ENCODE data around the gene HOXC10.
A peak's percentile ranks its signal among the peaks of the same experiment; 100 is the strongest.

HOXC10 gene

DNA sequence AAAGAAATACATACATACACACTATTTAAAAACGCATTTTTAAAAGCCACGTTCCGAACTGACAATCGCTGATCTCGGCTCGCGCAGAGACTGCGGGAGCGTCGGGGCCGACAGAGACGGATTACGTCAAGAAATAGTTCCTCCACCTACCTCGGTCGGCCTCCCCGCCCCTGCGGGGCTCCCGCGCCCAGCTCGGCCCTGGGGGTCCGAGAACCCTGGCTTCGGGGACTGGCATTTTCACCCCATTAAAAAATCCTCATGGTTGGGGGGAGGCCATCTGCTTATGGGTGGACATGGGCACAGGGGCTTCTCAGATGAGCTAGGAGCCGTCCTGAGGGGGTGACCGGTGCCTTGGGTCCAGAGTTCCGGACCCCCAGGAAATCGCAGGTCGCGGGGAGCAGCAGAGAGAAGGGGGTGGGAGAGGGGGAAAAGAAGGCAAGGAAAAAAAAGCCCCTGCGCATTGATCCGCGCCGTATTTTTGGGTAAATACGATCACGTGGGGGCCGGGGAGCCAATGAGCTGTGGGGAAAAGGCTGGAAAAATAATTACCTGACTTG lies 14.7 kb downstream of the HOXC10 start:
- H2AFZ ChIP-seq (ENCODE audit: low read depth): peak overlapping the region; percentile 80
- peak overlapping the region; percentile 61 for H3K4me2 ChIP-seq
- H3K36me3 ChIP-seq (ENCODE audit: insufficient read depth): no peaks in the 10 kb centered on the region
- peak overlapping the region; percentile 8; the same call in 1 of the 2 replicates for H3K9ac ChIP-seq
- no peak overlapping the region for H3K27ac ChIP-seq
- H3K4me1 ChIP-seq (ENCODE audit: low read depth, poor library complexity, severe bottlenecking): peaks cover 23% of the 10 kb centered on the region
- TF ChIP-seq, protein P1, sequence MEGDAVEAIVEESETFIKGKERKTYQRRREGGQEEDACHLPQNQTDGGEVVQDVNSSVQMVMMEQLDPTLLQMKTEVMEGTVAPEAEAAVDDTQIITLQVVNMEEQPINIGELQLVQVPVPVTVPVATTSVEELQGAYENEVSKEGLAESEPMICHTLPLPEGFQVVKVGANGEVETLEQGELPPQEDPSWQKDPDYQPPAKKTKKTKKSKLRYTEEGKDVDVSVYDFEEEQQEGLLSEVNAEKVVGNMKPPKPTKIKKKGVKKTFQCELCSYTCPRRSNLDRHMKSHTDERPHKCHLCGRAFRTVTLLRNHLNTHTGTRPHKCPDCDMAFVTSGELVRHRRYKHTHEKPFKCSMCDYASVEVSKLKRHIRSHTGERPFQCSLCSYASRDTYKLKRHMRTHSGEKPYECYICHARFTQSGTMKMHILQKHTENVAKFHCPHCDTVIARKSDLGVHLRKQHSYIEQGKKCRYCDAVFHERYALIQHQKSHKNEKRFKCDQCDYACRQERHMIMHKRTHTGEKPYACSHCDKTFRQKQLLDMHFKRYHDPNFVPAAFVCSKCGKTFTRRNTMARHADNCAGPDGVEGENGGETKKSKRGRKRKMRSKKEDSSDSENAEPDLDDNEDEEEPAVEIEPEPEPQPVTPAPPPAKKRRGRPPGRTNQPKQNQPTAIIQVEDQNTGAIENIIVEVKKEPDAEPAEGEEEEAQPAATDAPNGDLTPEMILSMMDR (conservative IDR thresholded peaks at IDR 0.05; ENCODE audit: low read depth, low read length): no peak
- no peak overlapping the region for H3K4me3 ChIP-seq (IDR thresholded peaks at IDR 0.05; ENCODE audit: insufficient read depth, low read depth, low read length)
- H3K79me2 ChIP-seq (ENCODE audit: insufficient read depth, low read depth): no peaks in the 10 kb centered on the region
- no peaks in the 10 kb centered on the region for H4K20me1 ChIP-seq (ENCODE audit: insufficient read depth)
- peaks cover 99% of the 10 kb centered on the region for H3K27me3 ChIP-seq (ENCODE audit: insufficient read depth, low read depth)

DNA sequence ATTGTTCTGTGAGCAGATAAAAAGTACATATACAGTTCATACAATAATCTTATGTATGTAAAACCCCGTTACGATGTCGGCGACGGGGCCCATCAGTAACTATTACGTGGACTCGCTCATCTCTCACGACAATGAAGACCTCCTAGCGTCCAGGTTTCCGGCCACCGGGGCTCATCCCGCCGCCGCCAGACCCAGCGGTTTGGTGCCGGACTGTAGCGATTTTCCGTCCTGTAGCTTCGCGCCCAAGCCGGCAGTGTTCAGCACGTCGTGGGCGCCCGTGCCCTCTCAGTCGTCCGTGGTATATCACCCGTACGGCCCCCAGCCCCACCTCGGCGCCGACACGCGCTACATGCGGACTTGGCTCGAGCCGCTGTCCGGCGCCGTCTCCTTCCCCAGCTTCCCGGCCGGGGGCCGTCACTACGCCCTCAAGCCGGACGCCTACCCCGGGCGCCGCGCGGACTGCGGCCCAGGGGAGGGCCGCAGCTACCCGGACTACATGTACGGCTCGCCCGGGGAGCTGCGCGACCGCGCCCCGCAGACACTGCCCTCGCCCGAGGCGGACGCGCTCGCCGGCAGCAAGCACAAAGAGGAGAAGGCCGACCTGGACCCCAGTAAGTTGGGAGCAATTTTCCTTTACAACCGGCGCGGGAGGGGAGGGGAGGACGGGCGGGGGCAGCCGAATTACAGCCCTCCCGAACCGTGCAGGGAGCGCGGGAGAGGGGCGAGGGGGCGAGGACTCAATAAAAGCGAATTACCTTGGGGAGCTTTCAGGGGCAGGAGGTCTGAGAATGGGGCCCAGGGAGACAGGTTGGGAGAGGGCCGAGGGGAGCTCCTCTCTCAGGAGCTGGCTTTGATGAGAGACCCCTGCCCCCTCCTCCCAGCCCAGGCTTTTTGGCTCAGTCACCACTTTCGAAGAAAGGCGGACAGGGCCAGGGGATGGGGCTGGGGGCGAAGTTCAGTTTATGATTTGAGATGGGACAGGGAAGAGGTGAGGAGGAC lies 15.5 kb downstream of the HOXC10 start, which contains the start of gene HOXC9:
TSS of gene HOXC9 (plus strand) at position 46 of the 999 bp plus-strand sequence. CDS start at position 74, 28 bp downstream.
- Histone ChIP-seq H4K20me1 (ENCODE audit: insufficient read depth) (no peaks in the 10 kb centered on the region), H2AFZ (ENCODE audit: low read depth) (peak within 1 kb of the TSS; percentile 80), H3K27me3 (ENCODE audit: insufficient read depth, low read depth) (peaks cover 99% of the 10 kb centered on the region), H3K4me3 (IDR thresholded peaks at IDR 0.05; ENCODE audit: insufficient read depth, low read depth, low read length) (no peak within 1 kb of the TSS), H3K4me1 (ENCODE audit: low read depth, poor library complexity, severe bottlenecking) (peaks cover 18% of the 10 kb centered on the region), H3K79me2 (ENCODE audit: insufficient read depth, low read depth) (no peaks in the 10 kb centered on the region), H3K4me2 (peak within 1 kb of the TSS; percentile 61), H3K27ac (no peak within 1 kb of the TSS), H3K9ac (peak within 1 kb of the TSS; percentile 8; the same call in 1 of the 2 replicates), H3K36me3 (ENCODE audit: insufficient read depth) (no peaks in the 10 kb centered on the region)
- TF ChIP-seq, protein P1 (conservative IDR thresholded peaks at IDR 0.05; ENCODE audit: low read depth, low read length): no peak

DNA sequence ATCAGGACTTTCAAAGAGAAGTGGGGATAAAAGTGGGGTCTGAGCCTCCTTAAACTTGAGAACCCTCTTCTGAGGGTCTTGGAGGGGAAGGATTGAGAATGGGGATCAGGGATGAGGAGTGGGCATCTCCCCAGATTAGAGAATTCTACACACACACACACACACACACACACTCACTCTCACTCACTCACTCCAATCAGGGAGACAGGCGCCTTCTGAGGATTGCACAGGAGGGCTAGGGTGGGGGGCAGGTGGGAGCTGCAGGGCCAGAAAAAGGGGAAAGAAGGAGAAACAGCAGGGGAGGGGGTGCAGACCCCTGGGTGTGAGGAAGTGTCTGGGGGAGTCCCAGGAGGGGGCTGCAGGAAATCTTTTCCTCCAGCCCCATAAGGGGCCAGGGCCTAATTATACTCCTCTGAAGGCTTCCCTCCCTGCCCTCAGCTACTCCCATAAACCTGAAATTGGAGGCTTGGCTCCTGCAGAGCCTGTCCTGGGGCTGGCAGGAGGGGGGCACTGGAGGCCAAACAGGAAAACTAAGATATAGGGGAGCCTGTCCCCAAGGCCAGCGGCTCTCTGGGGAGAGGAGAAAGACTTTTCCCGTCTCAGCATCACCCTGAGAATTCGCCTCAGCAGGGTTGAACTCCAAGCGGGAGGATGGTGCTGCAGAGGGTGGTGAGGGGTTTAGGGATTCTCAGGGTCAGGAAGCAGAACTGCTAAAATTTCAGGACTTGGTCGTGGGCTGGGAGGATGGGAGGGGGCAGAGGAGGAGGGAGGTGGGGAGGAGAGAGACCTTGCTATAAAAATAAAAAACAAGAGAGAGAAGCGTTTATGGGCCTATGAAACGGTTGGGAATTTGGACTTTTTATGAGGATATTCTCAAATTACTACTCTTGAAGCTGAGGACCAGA lies 16.6 kb downstream of the HOXC10 start:
- peaks cover 99% of the 10 kb centered on the region for H3K27me3 ChIP-seq (ENCODE audit: insufficient read depth, low read depth)
- H3K4me3 ChIP-seq (IDR thresholded peaks at IDR 0.05; ENCODE audit: insufficient read depth, low read depth, low read length): no peak overlapping the region
- H3K4me2 ChIP-seq: no peak overlapping the region
- no peak overlapping the region for H2AFZ ChIP-seq (ENCODE audit: low read depth)
- no peaks in the 10 kb centered on the region for H3K79me2 ChIP-seq (ENCODE audit: insufficient read depth, low read depth)
- TF ChIP-seq, protein P1 (conservative IDR thresholded peaks at IDR 0.05; ENCODE audit: low read depth, low read length): no peak
- H3K36me3 ChIP-seq (ENCODE audit: insufficient read depth): no peaks in the 10 kb centered on the region
- no peaks in the 10 kb centered on the region for H4K20me1 ChIP-seq (ENCODE audit: insufficient read depth)
- H3K27ac ChIP-seq: no peak overlapping the region
- H3K4me1 ChIP-seq (ENCODE audit: low read depth, poor library complexity, severe bottlenecking): peaks cover 18% of the 10 kb centered on the region
- H3K9ac ChIP-seq: no peak overlapping the region

DNA sequence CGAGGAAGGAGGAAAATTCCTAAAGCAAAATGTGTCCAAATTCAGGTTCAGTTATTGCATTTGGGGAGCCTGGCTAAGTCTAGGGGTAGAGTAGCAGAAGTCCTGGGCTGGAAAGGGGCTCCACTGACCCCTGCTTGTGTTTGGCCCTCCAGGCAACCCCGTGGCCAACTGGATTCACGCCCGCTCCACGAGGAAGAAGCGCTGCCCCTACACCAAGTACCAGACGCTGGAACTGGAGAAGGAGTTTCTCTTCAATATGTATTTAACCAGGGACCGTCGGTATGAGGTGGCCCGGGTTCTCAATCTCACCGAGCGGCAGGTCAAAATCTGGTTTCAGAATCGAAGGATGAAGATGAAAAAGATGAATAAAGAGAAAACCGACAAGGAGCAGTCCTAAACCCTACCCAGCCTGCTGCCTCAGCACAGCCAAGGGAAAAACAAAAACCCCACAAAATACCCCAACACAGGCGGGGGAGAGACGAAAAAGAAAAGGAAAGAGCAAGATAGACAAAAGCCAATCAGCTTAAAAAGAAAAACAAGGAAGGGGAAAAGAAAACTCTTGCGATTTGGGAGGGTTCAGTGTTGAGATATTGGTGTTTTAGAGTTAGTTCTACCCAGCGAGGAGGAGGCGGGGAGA lies 17.4 kb downstream of the HOXC10 start:
- no peaks in the 10 kb centered on the region for H4K20me1 ChIP-seq (ENCODE audit: insufficient read depth)
- no peaks in the 10 kb centered on the region for H3K79me2 ChIP-seq (ENCODE audit: insufficient read depth, low read depth)
- H2AFZ ChIP-seq (ENCODE audit: low read depth): no peak overlapping the region
- no peak overlapping the region for H3K9ac ChIP-seq
- no peak overlapping the region for H3K4me3 ChIP-seq (IDR thresholded peaks at IDR 0.05; ENCODE audit: insufficient read depth, low read depth, low read length)
- TF ChIP-seq, protein P1 (conservative IDR thresholded peaks at IDR 0.05; ENCODE audit: low read depth, low read length): no peak
- H3K4me1 ChIP-seq (ENCODE audit: low read depth, poor library complexity, severe bottlenecking): peaks cover 19% of the 10 kb centered on the region
- no peak overlapping the region for H3K4me2 ChIP-seq
- no peak overlapping the region for H3K27ac ChIP-seq
- H3K27me3 ChIP-seq (ENCODE audit: insufficient read depth, low read depth): peaks cover 99% of the 10 kb centered on the region
- no peaks in the 10 kb centered on the region for H3K36me3 ChIP-seq (ENCODE audit: insufficient read depth)

All from KMS-11 (cell line).